Transverse colon (tissue), 4 donors: ENCODE measurements around the gene STEAP1B. TPM values are rescaled to one million over a fixed set of nuclear protein-coding genes. Genes with fewer than 3 reads are reported as not detected.

Experiments
- DNase-seq: peaks from one replicate; pipeline ENCODE4 v3.0.0-alpha.2; 2019
- H3K27ac ChIP-seq, 4 donors: fragments of 200-600 bp; sonication (generic); 2 replicates each; pipeline ENCODE4 v1.5.1; 2016 to 2018; ENCODE audit warnings: inconsistent platforms in 4 of 4
- H3K27me3 ChIP-seq: fragments of 200-600 bp; sonication (generic); 2 replicates; pipeline ENCODE4 v1.5.1; 2017; ENCODE audit warnings: inconsistent platforms
- H3K36me3 ChIP-seq, 4 donors: fragments of 200-600 bp; sonication (generic); 2 replicates each; pipeline ENCODE4 v1.5.1; 2017 to 2019; ENCODE audit warnings: inconsistent platforms in 4 of 4
- H3K4me1 ChIP-seq, 4 donors: fragments of 200-600 bp; sonication (generic); 2 replicates each; pipeline ENCODE4 v1.5.1; 2017 to 2020; ENCODE audit warnings: inconsistent platforms in 4 of 4
- H3K4me3 ChIP-seq, 4 donors: fragments of 200-600 bp; sonication (generic); 1 replicate in 1 of 4; 2 replicates in 3 of 4; pipeline versions ENCODE4 v1.5.1 to v1.6.1; 2017 to 2019; ENCODE audit warnings: inconsistent platforms in 4 of 4
- H3K9me3 ChIP-seq, 2 donors: fragments of 200-600 bp; sonication (generic); 2 replicates each; pipeline ENCODE4 v1.5.1; 2017 to 2019; ENCODE audit warnings: inconsistent platforms in 2 of 2
- EP300 ChIP-seq: sonication (generic); formaldehyde crosslinking; IDR thresholded peaks from one replicate; pipeline ENCODE4 v1.6.1; 2017; ENCODE audit warnings: antibody characterized with exemption, low read depth
- POLR2A ChIP-seq: fragments of 450-650 bp; IDR thresholded peaks from one replicate; pipeline ENCODE4 v1.6.1; 2016; ENCODE audit warnings: antibody characterized with exemption, mild to moderate bottlenecking, moderate library complexity
- POLR2AphosphoS5 ChIP-seq, 3 donors: sonication (generic); formaldehyde crosslinking; IDR thresholded peaks; one replicate each; pipeline ENCODE4 v1.6.1; 2016; ENCODE audit warnings: antibody characterized with exemption in 3 of 3
- WGBS, 2 donors: methylation state at CpG; one replicate each; pipeline ENCODE4 v1.1.5; 2018; ENCODE audit warnings: low coverage in 1 of 2; 5-methylcytosine and 5-hydroxymethylcytosine counted together
- in situ Hi-C, 4 donors: fragments of 200-750 bp; cut with MboI; loops; one replicate each; pipeline versions ENCODE4 v1.15.0 to v1.15.1; 2017; ENCODE audit warnings: low sequenced_read_pairs in 3 of 4, low pct_ligation_motif_present in 1 of 4, low pct_unique_long_range_greater_than_20kb in 1 of 4
- intact Hi-C: fragments of 100-400 bp; cut with DNase I; formaldehyde crosslinking; loops from one replicate; pipeline ENCODE4 v1.15.1; 2023; ENCODE audit warnings: low total_unique reads
- total RNA-seq, 4 donors: library from RNA; depleted of rRNA; stranded (reverse); fragments of >200 nt; gene quantifications; one replicate each; pipeline ENCODE4 v1.1.0, GENCODE V29; 2016
- TF ChIP-seq, protein P1 (sequence below), 5 experiments: fragments of 200-600 bp in 3 of 5; fragments of 450-650 bp in 2 of 5; sonication (generic) in 3 of 5; IDR thresholded peaks; 1 replicate in 2 of 5; 2 replicates in 3 of 5; pipeline ENCODE4 v1.5.1; 2016 to 2017; ENCODE audit warnings: antibody characterized with exemption in 5 of 5, inconsistent platforms in 3 of 5, mild to moderate bottlenecking in 2 of 5, moderate library complexity in 1 of 5

The STEAP1B gene
- total RNA-seq, 4 donors from 2014 or later: 0.64 to 3.7 TPM; not detected in 2

DNA sequence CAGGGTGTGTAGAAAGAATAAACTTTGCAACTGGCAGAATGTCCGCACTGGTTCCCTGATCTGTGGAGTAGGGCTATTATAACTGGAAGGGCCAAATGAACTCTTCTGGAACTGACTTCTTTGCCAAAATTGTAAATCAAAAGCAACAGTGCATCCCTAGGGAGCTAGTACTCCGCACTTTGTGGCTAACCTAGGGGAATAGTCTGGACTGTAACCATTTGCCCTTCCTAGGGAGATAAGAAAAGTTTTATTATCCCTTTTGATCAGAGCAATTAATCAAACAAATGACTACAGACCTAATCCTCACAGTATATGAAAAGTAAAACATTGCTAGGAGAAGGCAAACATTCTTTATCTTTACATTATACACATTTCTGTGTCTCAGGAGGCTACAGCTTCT lies 45.5 kb upstream of the STEAP1B start:
- WGBS, 2 donors: 57% methylated on average over 2 of the region's 2 CpGs; no CpG with 5 or more reads in 1 of the 2 donors
- TF ChIP-seq POLR2AphosphoS5 (IDR thresholded peaks at IDR 0.05) (no peak), EP300 (no peak), POLR2A (no peak)
- Histone ChIP-seq H3K27ac (no peak overlapping the region), H3K4me1 (peaks cover 0 to 12% (median 4%) of the 10 kb centered on the region in 4 donors), H3K9me3 (no peaks in the 10 kb centered on the region), H3K36me3 (no peaks in the 10 kb centered on the region), H3K27me3 (peaks cover 74% of the 10 kb centered on the region), H3K4me3 (no peak overlapping the region)
- intact Hi-C loops (no loop called here), in situ Hi-C loops (no loop called here)
- no peak for DNase-seq

DNA sequence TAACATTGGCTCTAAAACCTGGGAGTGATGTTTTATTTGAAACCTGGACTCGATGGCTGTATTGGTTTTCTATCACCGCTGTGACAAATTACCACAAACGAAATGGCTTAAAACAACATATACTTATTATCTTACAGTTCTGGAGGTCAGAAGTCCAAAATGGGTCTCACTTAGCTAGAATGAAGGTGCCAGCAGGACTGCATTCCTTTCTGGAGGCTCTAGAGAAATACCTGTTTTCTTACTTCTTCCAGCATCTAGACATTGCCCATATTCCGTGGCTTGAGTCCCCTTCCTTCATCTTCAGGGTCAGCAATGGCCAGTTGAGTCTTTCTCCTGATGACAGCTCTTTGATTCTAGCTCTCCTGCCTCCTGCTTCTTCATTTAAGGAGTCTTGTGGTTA lies 44.3 kb upstream of the STEAP1B start:
- Histone ChIP-seq H3K4me3 (no peak overlapping the region), H3K36me3 (no peaks in the 10 kb centered on the region), H3K27ac (no peak overlapping the region), H3K27me3 (peaks cover 61% of the 10 kb centered on the region), H3K9me3 (no peaks in the 10 kb centered on the region), H3K4me1 (no peaks in the 10 kb centered on the region)
- TF ChIP-seq POLR2A (no peak), POLR2AphosphoS5 (IDR thresholded peaks at IDR 0.05) (no peak), EP300 (no peak)
- TF ChIP-seq, protein P1, sequence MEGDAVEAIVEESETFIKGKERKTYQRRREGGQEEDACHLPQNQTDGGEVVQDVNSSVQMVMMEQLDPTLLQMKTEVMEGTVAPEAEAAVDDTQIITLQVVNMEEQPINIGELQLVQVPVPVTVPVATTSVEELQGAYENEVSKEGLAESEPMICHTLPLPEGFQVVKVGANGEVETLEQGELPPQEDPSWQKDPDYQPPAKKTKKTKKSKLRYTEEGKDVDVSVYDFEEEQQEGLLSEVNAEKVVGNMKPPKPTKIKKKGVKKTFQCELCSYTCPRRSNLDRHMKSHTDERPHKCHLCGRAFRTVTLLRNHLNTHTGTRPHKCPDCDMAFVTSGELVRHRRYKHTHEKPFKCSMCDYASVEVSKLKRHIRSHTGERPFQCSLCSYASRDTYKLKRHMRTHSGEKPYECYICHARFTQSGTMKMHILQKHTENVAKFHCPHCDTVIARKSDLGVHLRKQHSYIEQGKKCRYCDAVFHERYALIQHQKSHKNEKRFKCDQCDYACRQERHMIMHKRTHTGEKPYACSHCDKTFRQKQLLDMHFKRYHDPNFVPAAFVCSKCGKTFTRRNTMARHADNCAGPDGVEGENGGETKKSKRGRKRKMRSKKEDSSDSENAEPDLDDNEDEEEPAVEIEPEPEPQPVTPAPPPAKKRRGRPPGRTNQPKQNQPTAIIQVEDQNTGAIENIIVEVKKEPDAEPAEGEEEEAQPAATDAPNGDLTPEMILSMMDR (IDR thresholded peaks at IDR 0.05): no peak
- WGBS, 2 donors: 88 to 100% methylated on average over 1 to 4 of the region's 4 CpGs
- intact Hi-C loops (no loop called here), in situ Hi-C loops (no loop called here)
- DNase-seq: no peak

DNA sequence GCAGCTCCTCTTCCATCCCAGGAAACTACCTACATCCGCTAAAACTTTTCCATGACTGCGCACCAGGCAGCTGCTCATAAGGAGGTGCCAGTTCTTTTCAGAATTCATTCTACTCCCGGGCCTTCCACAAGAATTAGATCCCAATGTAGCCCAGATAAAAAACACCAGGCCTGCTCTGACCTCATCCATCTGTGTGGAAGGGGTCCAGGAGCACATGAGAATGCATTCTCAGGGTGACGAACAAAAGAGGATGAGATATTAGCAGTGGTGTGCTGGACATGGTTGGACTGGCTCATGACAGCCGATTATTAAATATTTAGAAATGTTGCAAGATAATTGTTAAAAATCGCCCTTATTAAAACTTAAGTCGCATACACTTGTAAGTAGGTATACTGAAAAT lies 43.2 kb upstream of the STEAP1B start:
- DNase-seq: no peak
- intact Hi-C loops (no loop called here), in situ Hi-C loops (no loop called here)
- Histone ChIP-seq H3K4me3 (no peak overlapping the region), H3K27ac (no peak overlapping the region), H3K4me1 (no peaks in the 10 kb centered on the region), H3K9me3 (no peaks in the 10 kb centered on the region), H3K36me3 (no peaks in the 10 kb centered on the region), H3K27me3 (peaks cover 51% of the 10 kb centered on the region)
- TF ChIP-seq, protein P1 (IDR thresholded peaks at IDR 0.05): no peak
- TF ChIP-seq POLR2AphosphoS5 (IDR thresholded peaks at IDR 0.05): no peak
- no peak for TF ChIP-seq POLR2A
- no peak for TF ChIP-seq EP300
- 84 to 93% methylated on average over 5 to 7 of the region's 7 CpGs for WGBS, 2 donors

DNA sequence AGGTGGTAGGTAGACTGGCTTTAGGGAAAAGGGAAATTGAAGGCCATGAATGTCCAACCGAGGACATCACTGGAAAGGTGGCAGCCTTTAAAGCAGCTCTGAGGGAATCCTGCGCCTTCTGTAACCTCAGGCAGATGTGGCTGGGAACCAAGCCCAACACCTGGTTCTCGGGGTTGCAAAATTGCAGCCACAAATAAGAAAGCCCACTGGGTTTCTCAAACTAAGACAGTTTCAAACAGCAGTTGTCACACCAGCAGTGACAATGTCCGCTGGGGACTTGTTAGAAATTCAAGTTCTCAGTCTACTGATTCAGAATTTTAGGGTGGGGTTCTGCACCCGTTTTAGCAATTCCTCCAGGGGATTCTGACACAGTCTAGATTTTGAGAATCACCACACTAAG lies 42.7 kb upstream of the STEAP1B start:
- WGBS, 2 donors: 68 to 77% methylated on average over 3 to 5 of the region's 5 CpGs
- no peak overlapping the region for H3K27ac ChIP-seq
- intact Hi-C loops: no loop called here
- no peaks in the 10 kb centered on the region for H3K36me3 ChIP-seq
- peaks cover 46% of the 10 kb centered on the region for H3K27me3 ChIP-seq
- in situ Hi-C loops: no loop called here
- TF ChIP-seq, protein P1 (IDR thresholded peaks at IDR 0.05): no peak
- no peak for TF ChIP-seq POLR2AphosphoS5 (IDR thresholded peaks at IDR 0.05)
- no peak for TF ChIP-seq POLR2A
- no peak for TF ChIP-seq EP300
- DNase-seq: no peak
- no peak overlapping the region for H3K4me3 ChIP-seq
- no peaks in the 10 kb centered on the region for H3K9me3 ChIP-seq
- H3K4me1 ChIP-seq: no peaks in the 10 kb centered on the region

DNA sequence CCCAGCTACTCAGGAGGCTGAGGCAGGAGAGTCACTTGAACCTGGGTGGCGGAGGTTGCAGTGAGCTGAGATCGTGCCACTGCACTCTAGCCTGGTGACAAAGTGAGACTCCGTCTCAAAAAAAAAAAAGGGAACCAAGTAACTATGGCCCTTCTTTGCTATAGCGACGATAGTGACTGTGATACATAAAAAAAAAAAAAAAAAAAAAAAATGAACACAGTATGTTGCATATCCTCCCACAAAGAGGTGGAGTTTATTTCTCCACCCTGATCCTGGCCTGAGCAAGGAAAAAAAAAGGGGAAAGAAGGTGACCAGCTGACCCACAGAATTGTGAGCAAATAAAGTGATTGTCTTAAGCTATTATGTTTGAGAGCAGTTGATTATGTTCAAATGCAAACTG lies 42.3 kb upstream of the STEAP1B start:
- Histone ChIP-seq H3K9me3 (no peaks in the 10 kb centered on the region), H3K4me1 (no peaks in the 10 kb centered on the region), H3K36me3 (no peaks in the 10 kb centered on the region), H3K27ac (no peak overlapping the region), H3K4me3 (no peak overlapping the region), H3K27me3 (peaks cover 41% of the 10 kb centered on the region)
- TF ChIP-seq EP300 (no peak), POLR2AphosphoS5 (IDR thresholded peaks at IDR 0.05) (no peak), POLR2A (no peak)
- TF ChIP-seq, protein P1 (IDR thresholded peaks at IDR 0.05): no peak
- DNase-seq: no peak
- in situ Hi-C loops (no loop called here), intact Hi-C loops (no loop called here)
- 82% methylated on average over 5 of the region's 5 CpGs; no CpG with 5 or more reads in 1 of the 2 donors for WGBS, 2 donors
